AG08396 (cell line): ENCODE results near the gene MYCBP2.
"Not testable (repeated sequence)": the region's sequence is repeated elsewhere in the genome, so short reads cannot be mapped to it uniquely, and the experiment has no call there.

Experiments
- DNase-seq: peaks from one replicate; pipeline ENCODE4 v3.0.0; 2012; ENCODE audit warnings: low spot score, mixed read lengths

MYCBP2 gene

GRCh38 chr13:77300176-77301037 lies 26.5 kb downstream of the MYCBP2 start:
- DNase-seq: peak; percentile 29

- DNase-seq: no peak
Observed at GRCh38 chr13:77299587-77299986, 27.3 kb downstream of the MYCBP2 start.

GRCh38 chr13:77298426-77298825 lies 28.5 kb downstream of the MYCBP2 start:
- no peak for DNase-seq

GRCh38 chr13:77291774-77292173 lies 35.1 kb downstream of the MYCBP2 start:
- DNase-seq: no peak

DNA sequence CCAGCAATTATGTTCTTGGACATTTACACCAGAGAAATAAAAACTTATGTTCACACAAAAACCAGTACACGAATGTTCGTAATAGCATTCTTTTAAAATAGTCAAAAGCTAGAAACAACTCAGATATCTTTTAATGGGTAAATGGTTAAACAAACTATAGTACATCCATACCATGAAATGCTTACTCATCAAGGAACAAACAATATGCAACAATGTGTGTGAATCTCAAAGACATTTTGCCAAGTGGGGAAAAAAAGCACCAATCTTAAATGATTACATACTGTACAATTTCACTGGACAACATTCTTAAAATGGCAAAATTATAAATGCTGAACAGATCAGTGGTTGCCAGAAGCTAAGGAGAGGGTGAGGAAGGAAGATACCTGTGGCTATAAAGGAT lies 36.6 kb downstream of the MYCBP2 start:
- no peak for DNase-seq

DNA sequence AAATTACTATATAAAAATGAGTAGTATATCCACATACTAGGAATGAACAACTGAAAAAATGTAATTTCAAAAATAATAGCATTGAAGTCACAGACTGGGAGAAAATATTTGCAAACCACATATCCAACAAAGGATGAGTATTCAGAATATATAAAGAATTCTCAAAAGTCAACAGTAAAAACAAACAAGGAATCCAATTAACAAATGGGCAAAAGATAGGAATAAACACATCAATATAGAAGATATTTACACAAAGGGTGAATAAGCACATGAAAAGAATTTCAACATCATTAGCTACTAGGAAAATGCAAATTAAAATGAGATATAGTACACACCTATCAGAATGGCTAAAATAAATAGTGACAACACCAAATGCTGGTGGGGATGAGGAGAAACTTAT lies 37.0 kb downstream of the MYCBP2 start:
- no peak for DNase-seq

DNA sequence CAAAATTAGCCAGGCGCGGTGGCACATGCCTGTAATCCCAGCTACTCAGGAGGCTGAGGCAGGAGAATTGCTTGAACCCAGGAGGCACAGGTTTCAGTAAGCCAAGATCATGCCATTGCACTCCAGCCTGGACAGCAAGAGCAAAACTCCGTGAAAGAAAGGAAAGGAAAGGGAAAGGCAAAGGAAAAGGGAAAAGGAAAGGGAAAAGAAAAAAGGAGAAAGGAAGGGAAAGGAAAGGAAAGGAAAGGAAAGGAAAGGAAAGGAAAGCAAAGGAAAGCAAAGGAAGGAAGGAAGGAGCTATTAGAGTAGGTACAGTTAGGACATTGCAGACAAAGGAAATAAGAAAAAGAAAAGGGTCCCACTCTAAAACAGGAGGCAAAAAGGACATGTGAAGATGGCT lies 41.3 kb downstream of the MYCBP2 start:
- DNase-seq: not testable (repeated sequence)

- no peak for DNase-seq
Observed at GRCh38 chr13:77285098-77285497, 41.8 kb downstream of the MYCBP2 start.

DNA sequence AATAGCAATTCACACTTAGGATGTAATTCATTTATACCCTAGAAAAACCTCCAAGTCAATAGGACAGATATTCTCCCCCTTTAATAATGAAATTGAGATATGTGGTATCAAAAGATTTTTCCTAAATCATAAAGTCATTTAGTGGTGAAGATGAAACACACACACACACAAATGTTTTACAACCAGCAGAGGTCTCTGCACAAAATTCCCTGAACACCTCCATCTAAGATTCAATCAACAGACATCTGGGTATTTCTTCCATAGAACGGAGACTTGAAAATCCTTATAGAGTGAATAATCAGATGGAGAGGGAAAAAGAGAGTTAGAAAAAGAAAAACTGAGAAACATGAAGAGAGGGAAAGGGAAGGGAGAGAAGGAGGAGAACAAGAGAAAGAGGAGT lies 52.8 kb downstream of the MYCBP2 start:
- DNase-seq: no peak

GRCh38 chr13:77269141-77269540 lies 57.8 kb downstream of the MYCBP2 start:
- DNase-seq: no peak

DNA sequence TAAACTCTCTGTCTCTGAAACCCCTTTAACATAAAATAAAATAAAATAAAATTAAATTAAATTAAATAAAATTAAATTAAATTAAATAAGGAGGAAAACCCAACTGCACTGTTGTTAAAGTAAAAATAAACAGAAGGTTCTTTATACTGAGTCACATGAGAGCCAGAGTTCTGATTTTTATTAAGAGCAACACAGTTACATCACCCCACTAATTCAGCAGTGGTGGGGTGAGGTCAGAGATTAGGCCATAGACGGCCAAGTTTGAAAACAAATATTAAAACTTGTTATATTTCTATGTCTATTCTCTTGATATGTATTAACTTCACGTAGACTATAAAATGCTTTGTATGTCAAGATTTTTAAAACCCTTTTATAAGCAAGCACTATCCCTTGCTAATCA lies 59.5 kb downstream of the MYCBP2 start:
- DNase-seq: no peak

- DNase-seq: no peak
Observed at GRCh38 chr13:77265336-77265735, 61.6 kb downstream of the MYCBP2 start.

- DNase-seq: no peak
Observed at GRCh38 chr13:77262198-77262597, 64.7 kb downstream of the MYCBP2 start.

DNA sequence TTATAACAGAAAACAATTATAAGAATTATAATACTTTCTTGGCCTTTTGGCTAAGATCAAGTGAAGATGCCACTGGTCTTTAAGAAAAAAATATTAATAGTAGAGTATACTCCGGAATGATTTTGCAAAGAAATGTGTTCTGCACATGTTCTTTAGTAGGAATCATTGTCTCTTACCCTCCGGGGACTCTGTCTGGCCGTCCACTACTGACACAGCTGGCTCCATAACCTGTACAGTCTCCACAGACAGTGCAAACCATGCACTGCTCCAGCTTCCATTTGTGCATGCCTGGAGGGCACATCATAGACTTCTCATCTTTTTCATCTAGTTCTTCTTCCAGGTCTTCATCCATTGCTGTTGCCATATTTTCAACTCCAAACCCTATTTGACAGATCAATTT lies 75.9 kb downstream of the MYCBP2 start:
- no peak for DNase-seq

DNA sequence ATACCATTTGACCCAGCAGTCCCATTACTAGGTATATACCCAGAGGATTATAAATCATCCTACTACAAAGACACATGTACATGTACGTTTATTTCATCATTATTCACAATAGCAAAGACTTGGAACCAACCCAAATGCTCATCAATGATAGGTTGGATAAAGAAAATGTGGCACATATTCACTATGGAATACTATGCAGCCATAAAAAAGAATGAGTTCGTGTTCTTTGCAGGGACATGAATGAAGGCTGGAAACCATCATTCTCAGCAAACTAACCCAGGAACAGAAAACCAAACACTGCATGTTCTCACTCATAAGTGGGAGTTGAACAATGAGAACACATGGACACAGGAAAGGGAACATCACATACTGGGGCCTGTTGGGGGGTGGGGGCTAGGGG lies 81.7 kb downstream of the MYCBP2 start:
- DNase-seq: not testable (repeated sequence)

GRCh38 chr13:77239312-77239711 lies 87.6 kb downstream of the MYCBP2 start:
- no peak for DNase-seq

DNA sequence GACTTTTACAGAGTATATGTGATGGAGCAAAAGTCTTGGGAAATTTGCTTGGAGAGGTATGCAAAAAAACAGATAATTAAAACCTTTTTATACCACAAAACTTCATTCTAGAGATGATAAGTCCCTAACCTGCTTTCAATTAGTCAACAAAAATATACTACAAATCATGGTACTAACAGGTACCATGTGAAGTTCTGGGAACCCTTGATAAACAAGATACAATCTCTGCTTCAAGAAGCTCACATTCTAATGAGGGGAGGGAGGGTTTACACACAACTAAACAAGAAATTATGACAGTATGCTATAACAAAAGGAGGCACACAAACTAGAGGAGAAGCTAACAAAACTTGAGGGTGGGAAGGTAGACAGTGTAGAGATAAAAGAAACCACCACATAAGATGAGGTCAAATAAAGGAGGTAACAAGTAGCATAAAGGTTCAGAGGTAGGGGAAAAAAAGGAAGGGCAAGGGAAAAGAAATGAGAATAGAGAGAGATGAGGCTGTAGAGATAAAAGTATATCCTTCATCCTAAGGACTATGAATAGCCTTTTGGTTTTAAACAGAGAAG lies 91.4 kb downstream of the MYCBP2 start:
- no peak for DNase-seq

GRCh38 chr13:77233159-77233558 lies 93.7 kb downstream of the MYCBP2 start:
- no peak for DNase-seq

DNA sequence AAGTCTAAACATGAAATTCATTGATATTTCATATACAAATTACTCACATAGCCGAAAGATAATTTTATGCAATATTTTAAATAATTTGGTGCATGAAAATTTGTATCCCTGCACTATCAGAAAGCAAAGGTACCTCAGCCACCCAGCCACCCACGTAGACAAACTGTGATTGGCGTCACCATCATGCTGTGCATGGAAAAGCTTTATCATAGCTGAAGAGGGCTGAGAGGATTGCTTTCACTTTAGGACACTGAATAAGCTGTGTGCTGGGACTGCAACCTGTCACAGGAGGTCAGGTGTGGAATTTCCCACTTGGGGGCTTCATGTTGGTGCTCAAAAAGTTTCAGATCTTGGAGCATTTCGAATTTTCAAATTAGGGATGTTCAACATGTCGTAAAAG lies 96.3 kb downstream of the MYCBP2 start:
- no peak for DNase-seq

- DNase-seq: no peak
Observed at GRCh38 chr13:77225946-77226345, 100.9 kb downstream of the MYCBP2 start.

DNA sequence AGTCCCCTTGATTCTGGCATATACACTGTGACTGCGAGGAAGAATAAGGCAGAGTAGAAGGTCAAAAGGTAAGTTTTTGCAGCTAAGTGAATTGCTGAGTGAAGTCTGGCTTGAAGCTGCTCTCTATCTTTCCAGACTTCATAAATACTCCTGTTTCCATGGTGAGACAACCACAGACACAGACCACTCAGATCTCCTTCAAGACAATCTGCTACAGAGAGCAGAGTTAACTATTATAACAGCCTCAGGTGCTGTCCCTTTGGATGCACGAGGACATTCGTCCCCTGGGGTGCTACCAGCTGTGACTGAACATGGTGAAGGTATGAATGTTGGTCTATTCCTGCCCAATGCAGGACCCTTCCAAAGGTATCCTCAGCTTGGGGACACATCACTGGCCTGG lies 104.0 kb downstream of the MYCBP2 start:
- DNase-seq: no peak

GRCh38 chr13:77222000-77222690 lies 104.7 kb downstream of the MYCBP2 start:
- DNase-seq: no peak

- no peak for DNase-seq
Observed at GRCh38 chr13:77219401-77219800, 107.5 kb downstream of the MYCBP2 start.
